HUES64 (cell line): ENCODE measurements around the gene ABCC10.

Experiments
- H3K27ac ChIP-seq: 2 replicates; pipeline ENCODE4 v1.7.0; 2013; ENCODE audit warnings: low read depth, low read length, inconsistent platforms
- H3K27me3 ChIP-seq: 2 replicates; pipeline ENCODE4 v1.6.1; 2013; ENCODE audit warnings: mild to moderate bottlenecking, low read length; ENCODE audit not compliant: insufficient read depth
- H3K36me3 ChIP-seq: 2 replicates; pipeline ENCODE4 v1.6.1; 2013; ENCODE audit warnings: mild to moderate bottlenecking, low read length; ENCODE audit not compliant: insufficient read depth
- H3K4me1 ChIP-seq: 2 replicates; pipeline ENCODE4 v1.6.1; 2013; ENCODE audit warnings: mild to moderate bottlenecking, low read length, moderate library complexity; ENCODE audit not compliant: insufficient read depth
- H3K4me3 ChIP-seq: 2 replicates; pipeline ENCODE4 v1.5.1; 2013; ENCODE audit warnings: mild to moderate bottlenecking, low read length, moderate library complexity
- H3K9ac ChIP-seq: 2 replicates; pipeline ENCODE4 v1.6.1; 2013; ENCODE audit warnings: mild to moderate bottlenecking, low read depth, low read length
- H3K9me3 ChIP-seq: 2 replicates; pipeline ENCODE4 v1.6.1; 2013; ENCODE audit warnings: low read depth, low read length; ENCODE audit not compliant: insufficient read depth
- WGBS: fragments of 150-250, 120-280 bp; methylation state at CpG from one replicate; pipeline ENCODE4 v1.1.7; 2013; ENCODE audit warnings: missing lambda C conversion rate; 5-methylcytosine and 5-hydroxymethylcytosine counted together

ABCC10 gene

GRCh38 chr6:43499028-43499815, 71.9 kb downstream of the ABCC10 start:
- 94% methylated on average over 12 of the region's 12 CpGs for WGBS
- Histone ChIP-seq H3K27ac (no peak overlapping the region), H3K9ac (no peak overlapping the region), H3K9me3 (no peaks in the 10 kb centered on the region), H3K36me3 (peaks cover 63% of the 10 kb centered on the region), H3K4me1 (peaks cover 15% of the 10 kb centered on the region), H3K4me3 (no peak overlapping the region), H3K27me3 (no peaks in the 10 kb centered on the region)
